Parathyroid adenoma (tissue), 2 donors: Measurements from ENCODE around the gene CLIP2.
"Not testable (repeated sequence)": the region's sequence is repeated elsewhere in the genome, so short reads cannot be mapped to it uniquely, and the experiment has no call there.

Experiments
- H2AFZ ChIP-seq: fragments of 300-600 bp; sonication (generic); one replicate; pipeline ENCODE4 v1.7.0; 2017; ENCODE audit warnings: antibody characterized with exemption, mild to moderate bottlenecking
- H3K27ac ChIP-seq: fragments of 300-600 bp; sonication (generic); one replicate; pipeline ENCODE4 v1.7.0; 2017
- H3K27me3 ChIP-seq: fragments of 300-600 bp; sonication (generic); one replicate; pipeline ENCODE4 v1.7.0; 2017; ENCODE audit warnings: low read length; ENCODE audit not compliant: control insufficient read depth, insufficient read depth
- H3K36me3 ChIP-seq: fragments of 300-600 bp; sonication (generic); one replicate; pipeline ENCODE4 v1.7.0; 2017; ENCODE audit warnings: low read length; ENCODE audit not compliant: control insufficient read depth, insufficient read depth
- H3K4me1 ChIP-seq: fragments of 300-600 bp; sonication (generic); one replicate; pipeline ENCODE4 v1.7.0; 2017; ENCODE audit warnings: control low read depth
- H3K4me2 ChIP-seq: fragments of 300-600 bp; sonication (generic); one replicate; pipeline ENCODE4 v1.7.0; 2017; ENCODE audit warnings: low read length
- H3K4me3 ChIP-seq: fragments of 300-600 bp; sonication (generic); one replicate; pipeline ENCODE4 v1.7.0; 2017; ENCODE audit warnings: low read depth, low read length
- H3K79me2 ChIP-seq: fragments of 300-600 bp; sonication (generic); one replicate; pipeline ENCODE4 v1.7.0; 2017; ENCODE audit warnings: control low read depth
- H3K9ac ChIP-seq: fragments of 300-600 bp; sonication (generic); one replicate; pipeline ENCODE4 v1.7.0; 2017; ENCODE audit warnings: mild to moderate bottlenecking
- H3K9me3 ChIP-seq: fragments of 300-600 bp; sonication (generic); one replicate; pipeline ENCODE4 v1.7.0; 2017; ENCODE audit warnings: low read length; ENCODE audit not compliant: control insufficient read depth
- TF ChIP-seq, protein P1 (sequence below): fragments of 300-600 bp; sonication (generic); IDR thresholded peaks from one replicate; pipeline ENCODE4 v1.7.0; 2017; ENCODE audit warnings: antibody characterized with exemption, mild to moderate bottlenecking
- donor health status: primary hyperparathyroidism.

The CLIP2 gene

DNA sequence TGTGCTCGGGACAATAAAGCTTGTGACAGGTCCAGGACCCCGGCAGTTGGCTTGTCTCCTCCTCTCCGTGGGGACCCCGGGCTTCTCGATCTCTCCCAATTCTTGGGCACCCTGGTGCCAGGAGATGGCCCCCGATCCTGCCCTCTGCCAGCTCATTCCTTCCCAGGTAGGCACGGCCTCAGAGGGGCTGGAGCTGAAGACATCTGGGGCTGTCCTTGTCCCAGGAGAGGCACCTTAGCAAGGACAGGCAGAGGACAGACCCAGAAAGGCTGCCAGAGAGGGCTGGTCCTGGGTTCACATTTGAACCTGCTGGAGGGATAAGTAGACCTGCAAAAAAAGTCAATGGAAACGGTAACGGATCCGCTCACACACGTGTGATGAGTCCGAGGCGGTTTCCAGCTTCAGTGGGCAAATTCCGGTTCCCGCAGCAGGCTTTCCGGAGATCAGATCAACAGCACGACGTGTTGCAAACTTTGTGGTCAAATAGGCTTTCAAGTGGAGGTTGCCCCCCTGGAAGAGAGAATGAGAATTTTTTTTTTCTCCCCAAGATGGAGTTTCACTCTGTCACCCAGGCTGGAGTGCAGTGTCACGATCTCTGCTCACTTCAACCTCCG is 116.8 kb downstream of the CLIP2 start:
- no peaks in the 10 kb centered on the region for H3K4me1 ChIP-seq
- H3K4me3 ChIP-seq = no peak overlapping the region
- H3K27me3 ChIP-seq = no peaks in the 10 kb centered on the region
- no peak overlapping the region for H3K27ac ChIP-seq
- no peak overlapping the region for H3K4me2 ChIP-seq
- H2AFZ ChIP-seq = no peak overlapping the region
- TF ChIP-seq, protein P1, sequence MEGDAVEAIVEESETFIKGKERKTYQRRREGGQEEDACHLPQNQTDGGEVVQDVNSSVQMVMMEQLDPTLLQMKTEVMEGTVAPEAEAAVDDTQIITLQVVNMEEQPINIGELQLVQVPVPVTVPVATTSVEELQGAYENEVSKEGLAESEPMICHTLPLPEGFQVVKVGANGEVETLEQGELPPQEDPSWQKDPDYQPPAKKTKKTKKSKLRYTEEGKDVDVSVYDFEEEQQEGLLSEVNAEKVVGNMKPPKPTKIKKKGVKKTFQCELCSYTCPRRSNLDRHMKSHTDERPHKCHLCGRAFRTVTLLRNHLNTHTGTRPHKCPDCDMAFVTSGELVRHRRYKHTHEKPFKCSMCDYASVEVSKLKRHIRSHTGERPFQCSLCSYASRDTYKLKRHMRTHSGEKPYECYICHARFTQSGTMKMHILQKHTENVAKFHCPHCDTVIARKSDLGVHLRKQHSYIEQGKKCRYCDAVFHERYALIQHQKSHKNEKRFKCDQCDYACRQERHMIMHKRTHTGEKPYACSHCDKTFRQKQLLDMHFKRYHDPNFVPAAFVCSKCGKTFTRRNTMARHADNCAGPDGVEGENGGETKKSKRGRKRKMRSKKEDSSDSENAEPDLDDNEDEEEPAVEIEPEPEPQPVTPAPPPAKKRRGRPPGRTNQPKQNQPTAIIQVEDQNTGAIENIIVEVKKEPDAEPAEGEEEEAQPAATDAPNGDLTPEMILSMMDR = no peak
- no peaks in the 10 kb centered on the region for H3K79me2 ChIP-seq
- no peaks in the 10 kb centered on the region for H3K36me3 ChIP-seq
- no peak overlapping the region for H3K9ac ChIP-seq
- no peaks in the 10 kb centered on the region for H3K9me3 ChIP-seq

DNA sequence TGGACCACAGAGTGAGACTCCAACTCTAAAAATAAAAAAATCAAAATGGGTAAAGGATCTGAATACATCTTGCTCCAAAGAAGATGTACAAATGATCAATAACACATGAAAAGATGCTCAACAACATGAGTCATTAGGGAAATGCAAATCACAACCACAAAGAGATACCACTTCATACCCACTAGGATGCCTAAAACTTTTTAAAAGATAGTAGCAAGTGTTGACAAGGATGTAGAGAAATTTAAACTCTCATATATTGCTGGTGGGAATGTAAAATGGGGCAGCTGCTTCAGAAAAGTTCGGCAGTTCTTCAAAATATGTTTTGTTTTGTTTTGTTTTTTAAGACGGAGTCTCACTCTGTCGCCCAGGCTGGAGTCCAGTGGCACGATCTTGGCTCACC is 118.8 kb downstream of the CLIP2 start:
- H3K27ac ChIP-seq = no peak overlapping the region
- no peak overlapping the region for H3K9ac ChIP-seq
- H3K4me2 ChIP-seq = no peak overlapping the region
- no peaks in the 10 kb centered on the region for H3K27me3 ChIP-seq
- TF ChIP-seq, protein P1 = no peak
- H3K9me3 ChIP-seq = no peaks in the 10 kb centered on the region
- no peaks in the 10 kb centered on the region for H3K79me2 ChIP-seq
- no peak overlapping the region for H3K4me3 ChIP-seq
- no peak overlapping the region for H2AFZ ChIP-seq
- H3K36me3 ChIP-seq = no peaks in the 10 kb centered on the region
- H3K4me1 ChIP-seq = no peaks in the 10 kb centered on the region

DNA sequence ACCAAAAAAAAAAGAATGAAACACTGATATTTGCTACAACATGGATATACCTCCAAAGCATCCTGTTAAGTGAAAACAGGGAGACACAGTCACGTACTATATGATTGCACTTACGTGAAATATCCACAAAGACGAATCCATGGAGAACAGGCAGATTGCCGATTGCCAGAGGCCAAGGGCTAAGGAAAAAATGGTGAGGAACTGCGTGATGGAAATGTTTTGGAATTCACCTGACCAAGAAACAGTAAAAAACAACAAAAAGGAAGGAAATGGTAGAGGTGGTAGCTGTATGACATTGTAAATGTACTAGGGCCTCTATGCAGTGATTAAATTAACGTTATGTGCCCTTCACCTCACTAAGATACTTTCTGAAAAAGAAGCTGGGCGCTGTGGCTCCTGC is 120.4 kb downstream of the CLIP2 start:
- TF ChIP-seq, protein P1 = no peak
- no peaks in the 10 kb centered on the region for H3K4me1 ChIP-seq
- no peaks in the 10 kb centered on the region for H3K36me3 ChIP-seq
- H3K4me2 ChIP-seq = no peak overlapping the region
- H3K27me3 ChIP-seq = no peaks in the 10 kb centered on the region
- H3K27ac ChIP-seq = no peak overlapping the region
- H3K4me3 ChIP-seq = no peak overlapping the region
- H3K9ac ChIP-seq = no peak overlapping the region
- no peaks in the 10 kb centered on the region for H3K79me2 ChIP-seq
- no peak overlapping the region for H2AFZ ChIP-seq
- H3K9me3 ChIP-seq = no peaks in the 10 kb centered on the region

DNA sequence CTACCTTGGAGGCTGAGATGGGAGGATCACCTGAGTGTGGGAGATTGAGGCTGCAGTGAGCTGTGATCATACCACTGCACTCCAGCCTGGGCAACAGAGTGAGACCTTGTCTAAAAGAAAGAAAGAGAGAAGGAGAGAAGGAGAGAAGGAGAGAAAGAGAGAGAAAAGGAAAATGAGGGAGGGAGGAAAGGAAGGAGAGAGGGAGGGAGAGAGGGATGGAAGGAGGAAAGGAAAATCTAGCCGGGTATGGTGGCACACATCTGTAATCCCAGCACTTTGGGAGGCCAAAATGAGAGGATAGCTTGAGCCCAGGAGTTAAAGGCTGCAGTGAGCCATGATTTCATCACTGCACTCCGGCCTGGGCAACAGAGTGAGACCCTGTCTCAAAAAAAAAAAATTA is 121.6 kb downstream of the CLIP2 start:
- Histone ChIP-seq H3K27me3 (no peaks in the 10 kb centered on the region), H3K27ac (no peak overlapping the region), H3K4me3 (no peak overlapping the region), H3K79me2 (no peaks in the 10 kb centered on the region), H3K4me2 (no peak overlapping the region), H3K9me3 (no peaks in the 10 kb centered on the region), H3K9ac (no peak overlapping the region), H3K4me1 (no peaks in the 10 kb centered on the region), H3K36me3 (no peaks in the 10 kb centered on the region), H2AFZ (no peak overlapping the region)
- TF ChIP-seq, protein P1 = no peak

DNA sequence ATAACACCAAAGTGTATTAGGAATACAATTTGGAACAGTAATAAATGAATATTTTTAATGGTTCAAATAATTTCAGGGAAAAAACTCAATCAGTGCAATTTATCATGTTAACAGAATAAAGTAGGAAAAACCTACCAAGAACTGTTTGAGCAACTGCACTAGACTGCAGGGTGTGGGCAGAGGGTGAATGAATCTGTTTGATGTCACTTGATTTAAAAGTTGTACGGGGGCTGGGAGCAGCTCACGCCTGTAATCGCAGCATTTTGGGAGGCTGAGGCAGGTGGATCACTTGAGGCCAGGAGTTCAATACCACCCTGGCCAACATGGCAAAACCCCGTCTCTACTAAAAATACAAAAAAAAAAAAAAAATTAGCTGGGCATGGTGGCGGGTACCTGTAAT is 122.4 kb downstream of the CLIP2 start:
- not testable (repeated sequence) for H3K9me3 ChIP-seq, H3K9ac ChIP-seq, H3K27me3 ChIP-seq, H2AFZ ChIP-seq, H3K36me3 ChIP-seq, H3K27ac ChIP-seq, H3K4me2 ChIP-seq, H3K4me3 ChIP-seq, H3K79me2 ChIP-seq, H3K4me1 ChIP-seq
